Fibroblast of villous mesenchyme (primary cell): ENCODE measurements around the gene SAP30L. TPM values are rescaled to one million over a fixed set of nuclear protein-coding genes. Genes with fewer than 3 reads are reported as not detected.
A peak's percentile ranks its signal among the peaks of the same experiment; 100 is the strongest.

Experiments used
- DNase-seq: peaks from one replicate; pipeline ENCODE4 v3.0.0-alpha.2; 2010; ENCODE audit warnings: low read depth
- H3K4me3 ChIP-seq: 2 replicates; pipeline ENCODE4 v1.5.1; 2011; ENCODE audit warnings: low read depth, mild to moderate bottlenecking, low read length
- total RNA-seq: library from RNA; depleted of rRNA; stranded (reverse); fragments of >200 nt; gene quantifications from 2 replicates; pipeline ENCODE4 v1.2.3, GENCODE V29; 2012
- TF ChIP-seq, protein P1 (sequence below): IDR thresholded peaks from 2 replicates; pipeline ENCODE4 v1.5.1; 2012; ENCODE audit warnings: low read depth, mild to moderate bottlenecking, low read length; ENCODE audit not compliant: insufficient read depth

SAP30L gene
- total RNA-seq, 1 donor = 20.7 TPM

DNA sequence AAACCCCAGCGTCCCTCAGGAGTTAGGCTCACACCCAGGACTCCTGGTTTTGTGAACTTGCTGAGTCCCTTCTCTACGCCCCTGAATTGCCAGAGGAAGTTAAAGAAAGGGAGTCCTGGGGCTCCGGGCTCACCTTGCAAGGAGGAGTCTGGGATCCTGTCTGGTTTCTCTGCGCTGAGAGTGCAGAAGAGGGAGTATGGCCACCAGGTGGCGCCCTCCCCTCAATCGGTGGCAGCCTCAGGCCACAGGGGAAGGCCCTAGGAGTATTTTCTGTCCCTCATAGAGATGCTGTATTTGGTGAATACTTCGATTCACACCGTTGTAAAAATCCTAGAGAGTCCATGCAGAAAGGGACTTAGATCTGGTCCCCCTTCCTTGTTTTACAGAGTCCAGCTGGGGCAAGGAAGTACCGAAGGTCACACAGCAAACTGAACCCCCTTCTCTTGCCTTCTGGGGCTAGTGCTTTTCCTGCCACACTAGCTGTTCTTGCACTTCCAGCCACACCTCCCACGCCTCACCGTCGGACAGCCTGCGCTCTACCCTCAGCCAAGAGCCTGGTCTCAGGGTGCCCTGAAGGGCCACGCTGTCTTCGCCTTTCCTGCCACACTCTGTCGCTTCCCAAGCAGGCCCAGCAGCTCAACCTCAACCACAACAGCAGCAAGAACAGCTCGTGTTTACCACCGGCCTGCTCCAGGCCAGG lies 22.0 kb downstream of the SAP30L start:
- H3K4me3 ChIP-seq = no peak overlapping the region
- DNase-seq = peak; percentile 66
- TF ChIP-seq, protein P1, sequence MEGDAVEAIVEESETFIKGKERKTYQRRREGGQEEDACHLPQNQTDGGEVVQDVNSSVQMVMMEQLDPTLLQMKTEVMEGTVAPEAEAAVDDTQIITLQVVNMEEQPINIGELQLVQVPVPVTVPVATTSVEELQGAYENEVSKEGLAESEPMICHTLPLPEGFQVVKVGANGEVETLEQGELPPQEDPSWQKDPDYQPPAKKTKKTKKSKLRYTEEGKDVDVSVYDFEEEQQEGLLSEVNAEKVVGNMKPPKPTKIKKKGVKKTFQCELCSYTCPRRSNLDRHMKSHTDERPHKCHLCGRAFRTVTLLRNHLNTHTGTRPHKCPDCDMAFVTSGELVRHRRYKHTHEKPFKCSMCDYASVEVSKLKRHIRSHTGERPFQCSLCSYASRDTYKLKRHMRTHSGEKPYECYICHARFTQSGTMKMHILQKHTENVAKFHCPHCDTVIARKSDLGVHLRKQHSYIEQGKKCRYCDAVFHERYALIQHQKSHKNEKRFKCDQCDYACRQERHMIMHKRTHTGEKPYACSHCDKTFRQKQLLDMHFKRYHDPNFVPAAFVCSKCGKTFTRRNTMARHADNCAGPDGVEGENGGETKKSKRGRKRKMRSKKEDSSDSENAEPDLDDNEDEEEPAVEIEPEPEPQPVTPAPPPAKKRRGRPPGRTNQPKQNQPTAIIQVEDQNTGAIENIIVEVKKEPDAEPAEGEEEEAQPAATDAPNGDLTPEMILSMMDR = peak; percentile 83

DNA sequence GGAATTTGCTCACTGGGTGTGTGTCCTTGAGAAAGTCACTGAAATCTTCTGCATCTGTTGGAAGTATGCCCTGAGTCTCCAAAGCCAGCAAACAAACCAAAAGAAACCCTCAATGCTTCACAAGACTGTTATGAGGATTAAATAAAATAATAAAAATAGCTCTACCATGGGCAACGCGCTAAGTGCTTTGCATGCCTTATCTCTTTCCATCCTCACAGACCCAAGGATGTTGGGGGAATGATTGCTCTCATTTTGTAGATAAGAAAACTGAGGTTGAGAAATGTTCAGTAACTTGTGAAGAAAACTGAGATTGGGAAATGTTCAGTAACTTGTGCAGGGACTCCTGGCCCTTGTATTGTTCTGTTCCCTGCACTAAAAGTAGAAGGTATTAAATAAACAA lies 24.3 kb downstream of the SAP30L start:
- DNase-seq = no peak
- TF ChIP-seq, protein P1 = no peak
- no peak overlapping the region for H3K4me3 ChIP-seq

DNA sequence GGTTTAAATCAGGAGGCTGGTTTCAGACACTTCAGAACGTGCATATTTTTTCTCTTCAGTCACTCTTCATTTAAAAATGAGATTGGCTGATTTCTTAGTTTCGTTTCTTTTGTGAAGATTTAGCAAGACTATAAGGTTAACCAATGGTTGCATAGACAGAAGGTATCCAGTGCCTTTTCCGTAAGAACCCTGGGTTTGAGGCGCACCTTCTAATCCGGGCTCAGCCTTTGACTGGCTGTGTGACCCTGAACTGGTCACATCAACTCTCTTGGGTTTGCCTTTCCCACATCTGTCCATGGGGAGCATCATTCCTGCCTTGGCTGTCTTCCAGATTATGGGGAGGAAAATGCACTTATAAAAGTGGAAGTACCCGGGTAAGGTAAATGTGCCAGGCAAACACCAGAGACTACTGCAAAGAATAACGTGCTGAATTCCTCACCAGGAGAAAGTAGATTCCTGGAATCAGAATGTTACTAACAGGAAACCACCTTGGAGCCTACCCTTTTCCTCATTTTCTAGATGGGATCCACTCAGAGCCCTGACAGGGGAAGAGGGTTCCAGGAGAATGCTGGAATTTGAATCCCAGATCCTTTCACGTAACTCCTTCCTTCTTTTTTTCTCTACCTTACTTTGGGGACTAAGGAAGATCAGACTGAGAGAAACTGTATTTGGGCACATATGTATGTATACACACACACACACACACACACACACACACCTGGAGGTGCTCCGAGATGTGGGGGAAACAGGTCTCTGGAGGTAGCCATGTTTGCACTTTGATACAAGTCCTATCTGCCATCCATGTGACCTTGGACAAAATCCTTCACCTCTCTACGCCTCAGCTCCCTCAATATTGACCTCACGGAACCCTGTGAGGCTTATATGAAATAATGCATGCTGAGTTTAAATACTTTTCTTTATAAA lies 25.4 kb downstream of the SAP30L start:
- DNase-seq = no peak
- TF ChIP-seq, protein P1 = no peak
- H3K4me3 ChIP-seq = no peak overlapping the region

DNA sequence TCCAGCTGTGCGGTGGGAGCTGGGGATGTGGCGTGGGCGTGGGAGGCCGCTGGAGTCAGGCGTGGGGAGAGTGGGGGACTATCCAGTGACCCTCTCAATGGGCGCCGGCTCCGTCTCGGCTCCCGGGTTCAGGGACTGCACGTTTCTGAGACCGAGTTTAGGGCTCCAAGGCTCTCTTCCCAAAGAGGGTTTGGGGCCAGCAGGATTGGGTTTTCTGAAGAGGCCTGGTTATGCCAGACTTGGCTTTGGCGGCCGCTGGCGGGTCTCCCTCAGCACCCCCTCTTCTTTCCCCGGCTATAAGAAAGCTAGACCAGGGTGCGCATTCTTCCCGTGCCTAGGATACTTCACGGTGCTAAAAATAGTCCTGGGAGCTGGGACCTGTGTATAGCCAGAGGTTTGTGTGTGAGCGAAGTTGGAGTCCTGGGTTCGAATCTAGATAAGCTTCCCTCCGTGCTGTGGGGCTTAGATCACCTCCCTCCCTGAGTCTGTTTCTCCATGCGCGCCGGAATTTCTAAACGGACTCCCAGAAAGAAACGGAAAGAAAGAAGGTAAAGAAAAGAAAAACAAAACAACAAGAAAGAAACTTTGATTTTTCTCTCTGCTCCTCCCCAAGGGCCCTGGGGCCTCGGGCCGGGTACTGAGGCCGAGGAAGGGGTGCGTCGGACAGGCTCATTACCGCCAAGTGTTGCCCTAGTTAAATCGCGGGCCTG lies 27.2 kb downstream of the SAP30L start:
- DNase-seq = no peak
- TF ChIP-seq, protein P1 = no peak
- no peak overlapping the region for H3K4me3 ChIP-seq

DNA sequence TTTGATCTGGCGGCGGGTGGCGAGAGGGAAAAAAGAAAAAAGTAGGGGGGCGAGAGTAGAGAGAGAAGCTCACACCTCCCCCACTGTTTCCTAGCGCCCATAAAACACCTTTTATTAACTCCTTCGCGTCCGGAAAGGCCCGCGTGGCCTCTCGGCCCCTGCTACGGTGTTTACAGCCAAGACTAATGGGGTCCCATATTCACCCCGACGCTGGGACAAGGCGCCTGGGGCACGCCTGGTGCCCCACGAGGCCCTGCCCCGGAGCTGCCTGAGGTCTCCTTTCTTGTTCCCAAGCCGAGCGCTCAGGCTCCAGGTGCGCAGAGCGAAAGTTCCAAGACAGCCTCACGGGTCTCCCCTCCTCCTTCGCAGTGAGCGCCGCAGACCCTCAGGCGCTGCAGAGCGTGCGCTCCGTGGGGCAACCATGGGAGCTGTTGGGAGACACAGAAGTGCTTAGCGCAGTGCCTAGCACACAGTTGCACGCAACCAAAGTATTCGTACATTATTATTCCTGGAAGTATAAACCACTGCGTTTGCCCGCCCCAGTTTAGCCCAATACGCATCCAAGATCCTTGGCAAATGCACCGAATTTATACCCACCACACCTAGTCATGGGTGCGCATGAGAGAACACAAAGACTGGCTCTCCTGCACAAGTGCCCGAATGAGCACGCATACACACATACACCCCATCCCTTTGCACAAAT lies 27.9 kb downstream of the SAP30L start:
- no peak overlapping the region for H3K4me3 ChIP-seq
- TF ChIP-seq, protein P1 = no peak
- no peak for DNase-seq

DNA sequence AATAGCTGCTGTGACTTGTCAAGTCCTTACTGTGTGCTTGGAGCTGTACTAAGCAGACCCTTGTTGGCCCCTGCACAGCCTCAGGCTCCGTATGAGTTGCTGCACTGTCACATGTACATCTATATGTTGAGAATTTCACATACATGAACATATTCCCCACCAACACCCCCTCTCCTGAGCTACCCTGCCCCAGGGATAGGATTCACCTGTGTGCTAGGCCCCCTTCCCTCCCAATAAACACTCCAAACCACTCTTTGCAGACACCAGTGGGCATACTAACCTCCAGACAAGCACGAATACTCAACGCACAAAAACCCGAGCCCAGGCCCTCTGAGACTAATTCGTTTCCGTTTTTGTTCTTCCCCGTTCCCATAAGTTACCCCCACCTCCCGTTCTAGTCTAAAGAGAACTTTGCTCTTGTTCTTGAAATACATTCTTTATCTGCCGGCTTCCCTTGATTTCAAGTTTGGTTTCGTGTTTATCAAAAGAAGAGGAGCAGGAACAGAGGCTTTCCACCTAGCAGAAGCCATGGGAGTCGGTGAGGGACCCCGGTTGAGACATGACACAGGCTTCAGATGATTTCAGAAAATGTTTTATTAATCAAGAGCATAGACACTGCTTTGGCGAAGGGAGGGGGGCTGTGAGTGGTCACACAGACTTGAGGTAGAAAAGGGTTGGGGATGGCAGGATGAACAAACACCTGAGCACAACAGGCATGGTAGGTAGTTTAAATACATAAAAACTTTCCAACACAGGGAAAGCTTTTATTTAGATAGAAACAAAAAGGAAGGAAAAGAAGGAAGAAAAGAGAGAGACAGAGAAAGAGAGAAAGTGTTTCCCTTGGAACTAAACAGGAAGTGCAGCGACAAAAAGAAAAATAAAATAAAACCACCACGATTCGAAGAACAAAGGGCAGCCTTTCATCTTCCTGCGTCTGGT lies 28.9 kb downstream of the SAP30L start:
- TF ChIP-seq, protein P1 = no peak
- H3K4me3 ChIP-seq = no peak overlapping the region
- no peak for DNase-seq
